GM19438 (cell line): ENCODE data around the gene HSD17B12.
A peak's percentile ranks its signal among the peaks of the same experiment; 100 is the strongest.
"Not testable (repeated sequence)": the region's sequence is repeated elsewhere in the genome, so short reads cannot be mapped to it uniquely, and the experiment has no call there.

Experiments
- ATAC-seq: cut with Tn5 transposase; IDR thresholded peaks from one replicate; pipeline ENCODE4 v1.9.1; 2021; ENCODE audit warnings: low read depth; ENCODE audit not compliant: unreplicated experiment

Gene HSD17B12

DNA sequence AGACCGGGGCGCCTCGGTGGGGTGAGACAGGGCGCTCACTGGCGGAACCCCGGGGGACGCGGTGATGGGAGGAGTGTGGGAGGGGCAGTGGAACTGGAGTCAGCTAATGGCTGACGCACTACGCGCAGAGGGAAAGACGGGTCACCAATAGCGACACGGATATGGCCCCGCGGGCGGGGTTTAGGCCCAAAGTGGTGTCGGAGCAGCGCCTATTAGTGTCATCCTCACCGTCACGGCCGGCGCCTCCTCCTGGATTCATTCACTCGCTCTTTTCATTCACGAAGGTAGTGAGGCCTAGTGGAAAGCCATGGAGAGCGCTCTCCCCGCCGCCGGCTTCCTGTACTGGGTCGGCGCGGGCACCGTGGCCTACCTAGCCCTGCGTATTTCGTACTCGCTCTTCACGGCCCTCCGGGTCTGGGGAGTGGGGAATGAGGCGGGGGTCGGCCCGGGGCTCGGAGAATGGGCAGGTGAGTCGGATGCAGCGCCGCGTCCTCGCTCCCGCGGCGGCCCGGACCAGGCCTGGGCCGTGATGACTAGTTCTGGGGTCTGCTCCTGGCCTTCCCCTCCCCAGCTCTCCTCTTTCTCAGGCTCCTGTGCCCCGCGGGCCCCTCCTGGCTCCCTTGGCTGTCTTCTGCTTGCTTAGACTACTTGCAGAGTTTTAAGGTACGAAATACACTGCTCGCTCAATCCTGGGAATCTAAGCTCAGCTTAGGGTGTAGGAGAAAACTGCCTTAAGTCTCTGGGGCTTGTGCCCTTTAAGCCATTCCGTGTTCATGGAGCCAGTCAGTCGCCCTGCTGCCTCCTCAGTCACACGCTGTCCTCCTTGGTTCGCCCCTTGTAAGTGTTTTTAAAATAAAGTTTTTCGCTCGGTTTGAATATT lies at the start of gene HSD17B12:
Gene HSD17B12, plus strand, starts transcription at position 218 of the 880 bp plus-strand sequence. Its CDS starts 90 bp downstream, at position 308.
- peak; percentile 95 for ATAC-seq

DNA sequence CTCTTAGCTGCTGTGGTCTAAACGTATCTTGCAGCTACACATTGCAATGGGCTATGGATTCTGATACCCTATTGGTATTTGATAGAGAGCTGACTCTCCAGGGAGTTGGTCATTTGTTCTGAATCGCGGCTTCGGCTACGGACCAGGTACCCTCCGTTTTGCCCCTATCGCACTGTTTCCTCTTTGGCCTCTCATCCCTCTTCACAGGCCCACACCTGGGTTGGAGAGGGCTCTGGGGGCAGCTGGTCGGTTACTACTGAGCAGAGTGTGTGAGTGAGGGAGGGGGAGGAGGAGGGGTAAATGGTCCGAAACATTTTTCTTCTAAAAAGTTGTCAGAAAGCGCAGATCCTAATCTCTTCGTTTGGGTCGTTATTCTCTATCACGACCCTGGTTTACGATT lies 48.8 kb upstream of the HSD17B12 start:
- no peak for ATAC-seq

DNA sequence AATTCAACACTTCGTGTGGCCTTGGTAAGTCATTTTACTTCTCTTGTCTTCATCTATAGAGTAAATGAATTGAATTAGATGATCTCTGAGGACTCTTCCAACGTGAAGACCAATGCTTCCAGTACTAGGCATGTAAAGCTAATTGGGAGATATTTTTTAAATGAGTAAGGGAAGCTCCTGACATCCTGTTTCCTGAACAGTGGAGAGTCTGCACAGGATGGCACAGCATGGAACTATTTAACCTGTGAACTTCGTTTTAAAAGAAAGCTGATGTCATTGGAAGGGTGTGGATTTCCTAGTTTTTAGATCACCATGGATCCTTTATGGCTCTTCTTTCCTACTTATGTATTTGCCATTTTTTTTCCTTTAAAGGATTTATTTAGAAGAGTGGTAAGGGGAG lies 48.4 kb upstream of the HSD17B12 start:
- no peak for ATAC-seq

DNA sequence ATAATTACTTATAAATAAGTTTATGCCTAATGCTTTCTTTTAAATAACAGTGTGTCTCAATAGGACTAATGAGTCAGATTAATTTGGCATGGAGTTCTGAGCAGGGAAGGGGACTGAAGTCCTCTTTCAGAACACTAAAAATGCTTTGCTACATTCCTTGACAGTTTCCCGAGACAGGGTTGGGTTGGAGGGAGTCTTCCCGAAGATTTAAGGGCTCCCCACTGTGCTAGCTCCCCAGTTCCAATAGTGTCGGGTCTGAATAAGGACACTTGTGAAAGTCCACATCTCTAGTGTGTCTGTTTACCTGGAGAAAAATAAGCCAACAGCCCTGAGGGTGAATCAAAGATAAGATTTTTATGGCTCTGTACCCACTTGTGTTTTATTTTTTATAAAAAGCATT lies 41.8 kb upstream of the HSD17B12 start:
- no peak for ATAC-seq

DNA sequence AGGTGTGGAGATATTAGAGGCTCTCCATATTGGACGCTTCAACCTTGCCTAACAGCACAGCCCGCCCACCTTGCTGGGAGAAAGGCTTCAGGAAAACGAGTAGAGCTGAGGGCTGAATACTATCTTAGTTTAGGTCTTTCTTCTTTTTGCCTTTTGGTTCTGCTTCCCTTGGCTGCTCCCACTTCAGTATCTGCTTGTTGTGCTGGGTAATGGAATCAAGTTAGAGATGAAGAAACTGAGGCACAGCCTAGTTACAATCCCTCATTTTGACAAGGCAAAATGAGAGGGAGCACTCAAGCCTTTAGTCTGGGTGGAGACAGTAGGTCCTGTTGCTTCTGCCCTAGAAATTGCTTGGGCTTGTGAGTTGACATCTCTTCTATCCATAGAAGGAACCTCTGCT lies 41.3 kb upstream of the HSD17B12 start:
- ATAC-seq, result no peak

DNA sequence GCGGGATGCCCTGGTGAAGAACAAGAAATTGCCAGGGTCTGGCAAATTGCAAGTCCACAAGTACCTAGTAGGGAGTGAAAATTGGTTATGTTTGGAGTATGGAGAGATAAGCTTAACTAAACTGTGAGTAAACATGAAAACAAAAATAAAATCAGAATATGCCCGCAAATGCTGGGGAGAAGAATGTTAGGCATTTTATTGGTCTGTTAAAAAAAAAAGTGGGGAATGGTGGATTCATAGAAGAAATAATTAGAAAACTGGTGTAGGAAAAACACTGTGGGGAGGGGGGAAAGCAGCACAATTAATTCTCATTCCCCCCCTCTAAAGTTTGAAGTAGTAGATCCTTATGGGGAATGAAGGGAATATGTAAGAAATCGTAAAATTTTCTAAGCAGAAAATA lies 40.6 kb upstream of the HSD17B12 start:
- no peak for ATAC-seq

DNA sequence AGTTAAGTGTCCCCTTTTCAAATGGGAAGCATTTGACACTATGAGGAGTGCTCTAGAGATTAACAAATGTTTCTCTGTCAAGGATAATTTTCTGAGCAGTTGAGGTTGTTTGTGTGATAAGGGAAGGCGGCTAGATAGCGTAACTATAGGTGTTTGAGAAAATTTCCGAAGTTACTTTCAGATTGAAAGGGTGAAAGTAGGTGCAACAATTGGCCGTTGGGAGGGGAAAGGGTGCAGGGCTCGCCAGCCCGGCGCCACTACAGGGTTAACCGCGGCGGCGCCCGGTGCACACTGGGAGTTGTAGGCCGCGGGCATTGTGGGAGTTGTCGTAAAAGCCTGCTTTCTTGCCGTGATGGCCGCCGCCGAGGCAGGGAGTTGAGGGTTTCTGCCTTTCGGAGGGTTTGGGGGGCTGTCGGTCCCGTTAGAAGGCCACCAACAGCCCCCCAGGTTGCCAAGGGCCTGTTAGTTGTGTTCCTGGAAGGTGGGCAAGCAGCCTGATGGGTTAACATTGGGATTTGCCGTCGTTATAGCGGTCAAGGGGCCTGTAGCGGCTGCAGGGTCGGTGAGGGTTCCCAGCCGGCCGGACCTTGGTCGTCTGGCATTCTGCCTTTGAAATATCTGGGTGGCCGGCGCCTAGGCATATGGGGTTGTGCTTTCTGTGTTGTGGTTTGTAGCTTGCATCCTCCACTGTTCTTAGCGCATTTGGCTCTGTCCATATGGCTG lies 36.5 kb upstream of the HSD17B12 start:
- peak; percentile 99 for ATAC-seq

DNA sequence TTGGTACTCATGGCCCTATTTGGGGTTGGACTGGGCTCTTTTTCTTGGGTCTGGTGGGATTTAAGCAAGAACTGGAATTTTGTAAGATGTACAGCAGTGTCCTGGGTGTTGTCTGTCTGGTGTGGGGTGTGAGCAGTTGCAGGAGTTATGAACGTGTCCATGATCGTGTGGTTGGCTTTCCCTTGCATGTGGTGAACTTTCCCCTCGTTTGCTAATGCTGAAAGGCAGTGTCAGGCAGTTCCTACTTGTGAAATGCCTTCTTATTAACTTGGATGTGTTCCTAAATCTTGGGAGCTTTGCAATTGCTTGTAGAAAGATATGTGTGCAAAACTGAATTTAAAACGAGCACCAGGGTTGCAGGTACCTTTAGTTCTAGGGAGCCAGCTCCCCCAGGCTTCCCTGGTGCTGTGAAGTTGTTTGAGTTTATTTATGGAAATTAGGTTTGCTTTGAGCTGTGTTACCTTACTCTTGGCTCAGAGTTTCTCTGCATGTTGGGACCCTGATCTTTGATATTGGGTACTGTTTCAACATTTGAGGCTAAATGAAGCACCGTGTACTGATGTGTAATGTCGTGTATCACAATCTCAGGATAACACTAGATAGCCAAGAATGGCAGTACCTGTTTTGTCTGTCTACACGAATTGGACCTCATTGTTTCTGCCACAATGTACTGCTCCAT lies 35.8 kb upstream of the HSD17B12 start:
- ATAC-seq, result no peak

DNA sequence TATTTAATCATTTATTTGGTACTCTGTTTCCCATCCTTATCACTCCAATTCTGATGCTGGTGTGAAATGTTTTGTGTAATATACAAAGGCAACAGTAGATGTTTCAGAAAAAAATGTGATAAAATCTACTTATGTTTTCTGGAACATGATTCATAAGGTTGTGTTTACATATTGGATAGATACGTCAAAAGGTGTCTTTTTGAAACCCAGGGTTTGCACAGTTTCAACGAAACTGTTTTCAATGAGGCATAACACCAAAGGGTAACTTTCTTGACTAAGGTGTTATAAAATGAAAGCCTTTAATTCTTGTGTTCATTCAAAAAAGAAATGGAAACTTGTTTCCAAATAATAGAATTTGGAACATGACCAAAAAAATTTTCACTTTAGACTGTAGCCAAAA lies 33.8 kb upstream of the HSD17B12 start:
- no peak for ATAC-seq

DNA sequence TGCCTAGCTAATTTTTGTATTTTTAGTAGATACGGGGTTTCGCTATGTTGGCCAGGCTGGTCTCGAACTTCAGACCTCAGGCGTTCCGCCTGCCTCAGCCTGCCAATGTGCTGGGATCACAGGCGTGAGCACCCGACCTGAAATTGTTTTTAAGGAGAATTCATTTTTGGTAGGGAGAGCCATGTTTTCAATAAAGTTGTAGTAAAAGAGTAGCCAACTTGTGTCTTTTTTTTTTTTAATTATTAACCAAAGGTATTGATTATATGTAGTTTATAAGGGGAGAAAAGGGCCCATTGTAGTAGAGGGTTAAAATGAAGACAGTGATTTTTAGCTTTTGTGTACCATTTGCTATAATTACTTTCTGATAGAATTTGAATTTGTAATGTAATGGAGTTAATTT lies 31.6 kb upstream of the HSD17B12 start:
- no peak for ATAC-seq

DNA sequence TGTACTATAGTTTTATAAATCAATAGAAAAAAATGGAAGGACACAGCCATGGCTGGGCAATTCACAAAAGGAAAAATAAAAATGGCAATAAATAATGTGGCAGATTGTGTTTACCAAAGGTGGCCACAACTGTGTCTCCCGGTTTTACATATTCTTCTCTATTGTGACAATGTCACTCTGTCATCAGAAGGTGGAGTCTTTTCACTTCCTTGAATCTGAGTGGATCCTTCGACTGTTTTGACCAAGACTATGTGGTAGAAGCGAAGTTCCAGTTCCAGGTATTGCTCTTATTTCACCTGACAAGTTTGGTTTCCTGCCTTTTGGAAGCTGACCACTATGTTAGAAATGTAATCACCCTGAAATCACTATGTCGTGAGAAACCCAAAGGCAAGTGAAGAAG lies 31.0 kb upstream of the HSD17B12 start:
- no peak for ATAC-seq

DNA sequence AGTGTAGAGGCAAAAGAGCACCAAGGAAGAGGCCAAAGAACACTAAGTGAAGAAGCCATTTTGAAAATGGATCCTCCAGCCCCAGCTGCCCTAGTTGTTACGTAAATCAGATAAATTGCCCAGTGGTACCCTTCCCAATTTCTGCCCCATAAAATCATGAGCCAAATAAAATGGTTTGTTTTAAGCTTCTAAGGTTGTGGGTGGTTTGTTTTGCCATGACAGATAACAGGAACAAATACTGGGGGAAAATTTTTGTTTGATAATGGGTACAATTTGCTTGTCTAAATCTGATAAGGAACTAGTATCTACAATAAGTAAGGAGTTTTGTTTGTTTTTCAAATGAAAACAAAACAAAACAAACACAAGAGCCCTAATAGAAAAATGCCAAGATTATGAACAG lies 30.6 kb upstream of the HSD17B12 start:
- no peak for ATAC-seq

DNA sequence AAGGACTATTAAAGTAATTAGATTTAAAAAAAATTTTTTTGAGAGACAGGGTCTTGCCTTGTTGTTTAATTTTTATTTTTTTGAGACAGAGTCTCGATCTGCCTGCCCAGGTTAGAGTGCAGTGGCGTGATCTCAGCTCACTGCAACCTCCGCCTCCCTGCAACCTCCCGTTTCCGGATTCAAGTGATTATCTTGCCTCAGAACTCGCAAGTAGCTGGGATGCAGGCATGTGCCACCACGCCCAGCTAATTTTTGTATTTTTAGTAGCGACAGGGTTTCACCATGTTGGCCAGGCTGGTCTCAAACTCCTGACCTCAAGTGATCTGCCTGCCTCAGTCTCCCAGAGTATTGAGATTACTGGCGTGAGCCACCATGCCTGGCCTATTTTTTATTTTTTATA lies 17.5 kb upstream of the HSD17B12 start:
- not testable (repeated sequence) for ATAC-seq

DNA sequence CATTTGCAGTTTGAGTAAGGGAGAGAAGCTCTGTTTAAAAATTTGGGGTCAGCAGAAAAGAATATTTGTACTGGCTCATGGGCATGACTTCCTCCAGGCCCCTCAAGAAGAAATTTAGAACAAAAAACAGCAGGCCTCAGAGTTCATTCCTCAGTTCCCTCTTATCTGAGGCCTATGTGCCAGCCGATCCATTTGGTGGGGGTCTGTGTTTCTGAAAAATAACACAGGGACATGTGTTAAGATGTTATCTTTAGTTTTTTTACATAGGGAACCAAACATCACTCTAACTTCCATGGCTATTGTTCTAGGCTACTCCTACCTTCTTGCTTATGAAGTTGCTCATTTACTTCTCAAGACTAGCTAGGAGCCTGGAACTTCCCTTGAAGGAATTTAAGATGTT lies 16.2 kb upstream of the HSD17B12 start:
- ATAC-seq, result no peak

DNA sequence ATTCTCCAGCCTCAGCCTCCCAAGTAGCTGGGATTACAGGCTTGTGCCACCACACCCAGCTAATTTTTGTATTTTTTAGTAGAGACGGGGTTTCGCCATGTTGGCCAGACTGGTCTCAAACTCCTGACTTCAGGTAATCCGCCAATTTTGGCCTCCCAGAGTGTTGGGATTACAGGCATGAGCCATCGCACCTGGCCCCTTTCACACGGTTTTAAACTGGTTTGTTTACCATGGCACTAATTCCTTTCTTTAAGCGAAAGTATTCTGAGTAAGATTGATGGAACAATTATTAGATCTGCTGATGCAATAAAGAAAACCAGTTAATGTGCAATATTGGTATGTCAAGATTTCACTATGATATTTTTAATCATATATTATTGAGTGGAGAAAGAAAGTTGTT lies 9.3 kb upstream of the HSD17B12 start:
- not testable (repeated sequence) for ATAC-seq

DNA sequence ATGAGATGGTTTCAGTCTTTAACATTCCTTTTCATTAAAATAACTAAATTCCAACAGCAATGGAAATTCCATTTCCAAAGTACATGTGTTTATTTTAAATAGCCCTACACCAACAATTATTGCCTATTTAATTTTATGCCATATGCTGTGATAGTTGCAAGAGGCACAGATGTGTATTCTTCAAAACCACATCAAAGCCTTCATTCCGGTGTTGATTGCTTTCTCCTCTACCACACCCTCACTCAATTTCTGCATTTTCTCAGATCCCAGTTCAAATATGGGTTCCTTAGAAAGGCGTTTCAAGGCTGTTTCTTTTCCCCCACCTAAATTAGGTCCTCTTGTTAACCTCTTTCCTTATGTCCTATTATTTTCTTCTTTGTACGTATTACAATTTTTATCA lies 6.0 kb upstream of the HSD17B12 start:
- no peak for ATAC-seq

DNA sequence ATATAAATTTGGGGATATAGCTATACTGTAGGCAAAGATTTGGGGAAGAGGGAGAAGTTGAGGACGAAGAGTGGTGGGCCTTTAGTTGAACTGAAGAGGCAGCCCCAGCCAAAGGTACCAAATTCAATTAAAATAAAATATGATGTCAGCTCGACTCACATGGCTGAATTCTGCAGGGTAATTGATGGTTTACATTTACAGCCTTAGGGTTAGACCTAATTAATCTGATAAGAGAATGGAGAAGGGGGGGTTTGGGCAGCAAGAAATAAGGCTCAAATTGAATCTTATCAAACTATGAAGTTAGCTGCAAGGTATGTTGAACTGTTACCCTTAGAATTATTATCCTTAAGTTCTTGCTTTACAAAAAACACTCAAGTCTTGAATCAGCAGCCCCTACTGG lies 3.6 kb upstream of the HSD17B12 start:
- ATAC-seq, result no peak

DNA sequence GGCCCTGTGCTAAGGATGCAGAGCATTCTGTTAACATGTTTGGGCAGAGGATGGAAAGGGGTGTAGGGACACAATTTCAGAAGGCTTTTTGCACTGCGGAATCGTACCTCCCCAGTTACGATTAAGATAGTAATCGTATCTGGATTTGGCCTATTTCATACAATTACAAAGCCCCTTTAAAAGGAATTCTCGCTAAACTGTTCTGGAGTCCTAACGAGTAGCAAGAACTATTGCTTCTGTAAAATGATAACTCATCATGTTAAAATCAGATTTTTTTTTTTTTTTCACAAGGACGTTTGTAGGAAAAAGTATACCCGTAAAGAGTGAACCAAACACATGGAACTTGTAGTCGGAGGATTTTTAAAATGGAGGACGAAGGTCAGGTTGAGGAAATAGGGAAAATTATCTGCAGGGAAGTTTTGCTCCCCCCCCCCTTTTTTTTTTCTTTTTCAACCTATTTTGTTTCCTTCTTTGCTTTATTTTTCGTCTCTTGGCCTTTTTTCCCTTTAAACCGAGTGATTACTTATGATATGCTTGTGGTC lies 934 bp downstream of the HSD17B12 start:
- no peak for ATAC-seq

DNA sequence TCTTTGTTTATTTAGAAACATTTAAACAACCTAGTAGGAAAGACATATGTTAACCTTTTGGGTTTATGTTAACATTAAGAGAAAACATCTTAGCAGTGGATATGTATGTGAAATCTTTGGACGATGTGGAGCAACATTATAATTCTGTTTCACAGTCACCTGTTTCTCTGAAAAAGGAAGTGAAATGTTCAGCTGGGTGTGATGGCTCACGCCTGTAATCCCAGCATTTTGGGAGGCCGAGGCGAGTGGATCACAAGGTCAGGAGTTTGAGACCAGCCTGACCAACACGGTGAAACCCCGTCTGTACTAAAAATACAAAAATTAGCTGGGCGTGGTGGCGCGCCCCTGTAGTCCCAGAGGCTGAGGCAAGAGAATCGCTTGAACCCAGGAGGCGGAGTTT lies 1.5 kb downstream of the HSD17B12 start:
- not testable (repeated sequence) for ATAC-seq

DNA sequence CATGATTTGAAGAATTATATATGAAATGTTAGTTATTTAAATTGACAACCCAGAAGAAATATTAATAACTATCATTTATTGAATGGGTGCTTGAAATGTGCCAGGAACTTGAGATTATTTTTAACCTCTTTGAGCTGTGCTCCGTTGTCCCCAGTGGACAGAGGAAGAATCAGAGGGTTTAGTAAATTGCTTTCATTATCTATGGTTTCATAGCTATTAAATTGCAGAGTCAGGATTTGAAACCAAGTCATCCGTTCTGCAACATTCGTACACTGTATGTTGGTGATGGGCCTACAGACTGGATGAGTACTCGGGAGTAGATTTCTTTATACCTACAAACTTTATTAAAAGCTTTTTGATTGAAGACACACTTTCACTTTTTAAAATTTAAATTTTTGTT lies 4.9 kb downstream of the HSD17B12 start:
- no peak for ATAC-seq

DNA sequence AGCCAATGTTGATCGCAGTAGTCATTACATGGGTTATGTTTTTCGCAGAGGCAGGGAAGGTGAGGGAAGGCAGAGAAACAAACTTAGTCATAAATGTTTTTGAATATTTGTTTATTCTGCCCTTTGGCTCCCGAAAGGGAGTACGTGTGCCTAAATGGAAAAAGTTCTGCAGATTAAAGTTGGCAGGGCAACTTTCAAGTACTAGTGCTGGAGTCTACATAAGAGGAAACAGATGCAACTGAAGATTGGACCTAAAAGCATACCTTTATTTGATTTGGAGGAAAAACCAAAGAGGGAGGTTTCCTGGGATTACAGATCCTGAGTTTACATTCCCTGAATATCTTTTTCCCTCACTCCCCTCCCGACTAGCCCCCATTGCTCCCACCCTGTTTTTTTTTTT lies 5.7 kb downstream of the HSD17B12 start:
- no peak for ATAC-seq
